Mucosa of descending colon (tissue), 3 donors: ENCODE measurements around the gene TMEM119. TPM values are rescaled to one million over a fixed set of nuclear protein-coding genes. Genes with fewer than 3 reads are reported as not detected.
"Not testable (repeated sequence)": the region's sequence is repeated elsewhere in the genome, so short reads cannot be mapped to it uniquely, and the experiment has no call there.

Experiments used
- ATAC-seq: fragments of 200-7000 bp; cut with Tn5 transposase; one replicate; pipeline ENCODE4 v1.9.1; 2020; ENCODE audit warnings: mild to moderate bottlenecking, moderate library complexity
- DNase-seq, 3 donors: peaks; one replicate each; pipeline ENCODE4 v3.0.0-alpha.2; 2020
- H3K36me3 ChIP-seq: fragments of 200-600 bp; one replicate; pipeline ENCODE4 v1.8.0; 2021; ENCODE audit warnings: low read depth, mild to moderate bottlenecking
- H3K4me1 ChIP-seq: fragments of 200-600 bp; one replicate; pipeline ENCODE4 v1.8.0; 2021; ENCODE audit warnings: low read depth, mild to moderate bottlenecking
- H3K4me3 ChIP-seq: fragments of 200-600 bp; one replicate; pipeline ENCODE4 v1.8.0; 2021; ENCODE audit warnings: mild to moderate bottlenecking
- H3K9me3 ChIP-seq: fragments of 200-600 bp; one replicate; pipeline ENCODE4 v1.8.0; 2021; ENCODE audit warnings: mild to moderate bottlenecking
- CTCF ChIP-seq: fragments of 200-600 bp; IDR thresholded peaks from one replicate; pipeline ENCODE4 v1.8.0; 2022; ENCODE audit warnings: antibody characterized with exemption, mild to moderate bottlenecking
- intact Hi-C, 2 donors: fragments of 100-400 bp; cut with DNase I in 1 of 2; cut with micrococcal nuclease in 1 of 2; formaldehyde crosslinking; loops; one replicate each; pipeline versions ENCODE4 v1.11.0 to v1.11.1; 2022; cut with DNase I, micrococcal nuclease
- total RNA-seq, 3 donors: library from RNA; stranded (reverse); fragmentation: NEBNext Ultra II Directional in 2 of 3; extraction: Animal tissue kit (Norgen Biotek cat#: 25700) in 2 of 3; gene quantifications; one replicate each; pipeline versions ENCODE4 v1.2.1 to v1.2.4, GENCODE V29; 2021 to 2023
- donor health status: DM: no; HTN: no; CAD: no; lungs with moderate emphysema.
- donor health status: DM: no; HTN: no; CAD: no.
- donor health status: DM: no; HTN: yes; CAD: no.

The TMEM119 gene
- total RNA-seq, 3 donors from 2014 or later = 4.1 to 7.0 (median 5.1) TPM

GRCh38 chr12:108592033-108592909 is 5.6 kb downstream of the TMEM119 start:
- intact Hi-C loops = no loop called here

GRCh38 chr12:108591267-108591980 is 6.5 kb downstream of the TMEM119 start:
- ATAC-seq = no peak
- Histone ChIP-seq H3K36me3 (no peaks in the 10 kb centered on the region), H3K4me3 (no peak overlapping the region), H3K9me3 (no peaks in the 10 kb centered on the region), H3K4me1 (no peaks in the 10 kb centered on the region)
- DNase-seq = no peak
- TF ChIP-seq CTCF = no peak
- intact Hi-C loops = no loop called here

More at GRCh38 chr12:108592033-108592909, 5.6 kb downstream of the TMEM119 start:
- ATAC-seq = no peak
- Histone ChIP-seq H3K9me3 (no peaks in the 10 kb centered on the region), H3K36me3 (no peaks in the 10 kb centered on the region), H3K4me1 (no peaks in the 10 kb centered on the region), H3K4me3 (no peak overlapping the region)
- no peak for TF ChIP-seq CTCF
- DNase-seq = no peak

GRCh38 chr12:108590463-108590862 is 7.4 kb downstream of the TMEM119 start:
- H3K4me1 ChIP-seq, H3K4me3 ChIP-seq, DNase-seq, intact Hi-C loops, ATAC-seq, H3K36me3 ChIP-seq, H3K9me3 ChIP-seq: not testable (repeated sequence)

GRCh38 chr12:108589840-108590229 is 8.0 kb downstream of the TMEM119 start:
- ATAC-seq (no peak), DNase-seq (no peak)
- Histone ChIP-seq H3K4me1 (no peaks in the 10 kb centered on the region), H3K9me3 (no peaks in the 10 kb centered on the region), H3K4me3 (no peak overlapping the region), H3K36me3 (no peaks in the 10 kb centered on the region)
- intact Hi-C loops = no loop called here
- no peak for TF ChIP-seq CTCF

GRCh38 chr12:108589028-108589839 is 8.7 kb downstream of the TMEM119 start:
- DNase-seq (no peak), ATAC-seq (no peak)
- no peaks in the 10 kb centered on the region for H3K4me1 ChIP-seq
- no peak for TF ChIP-seq CTCF
- intact Hi-C loops = no loop called here
- no peak overlapping the region for H3K4me3 ChIP-seq
- no peaks in the 10 kb centered on the region for H3K9me3 ChIP-seq
- no peaks in the 10 kb centered on the region for H3K36me3 ChIP-seq
